NCI-H748 (cell line): ENCODE results near the gene LCMT2.

ENCODE experiments used
- DNase-seq: peaks from one replicate; lab custom pipeline; 2025; ENCODE audit not compliant: unreplicated experiment; lab: John Stamatoyannopoulos, UW

Gene LCMT2

DNA sequence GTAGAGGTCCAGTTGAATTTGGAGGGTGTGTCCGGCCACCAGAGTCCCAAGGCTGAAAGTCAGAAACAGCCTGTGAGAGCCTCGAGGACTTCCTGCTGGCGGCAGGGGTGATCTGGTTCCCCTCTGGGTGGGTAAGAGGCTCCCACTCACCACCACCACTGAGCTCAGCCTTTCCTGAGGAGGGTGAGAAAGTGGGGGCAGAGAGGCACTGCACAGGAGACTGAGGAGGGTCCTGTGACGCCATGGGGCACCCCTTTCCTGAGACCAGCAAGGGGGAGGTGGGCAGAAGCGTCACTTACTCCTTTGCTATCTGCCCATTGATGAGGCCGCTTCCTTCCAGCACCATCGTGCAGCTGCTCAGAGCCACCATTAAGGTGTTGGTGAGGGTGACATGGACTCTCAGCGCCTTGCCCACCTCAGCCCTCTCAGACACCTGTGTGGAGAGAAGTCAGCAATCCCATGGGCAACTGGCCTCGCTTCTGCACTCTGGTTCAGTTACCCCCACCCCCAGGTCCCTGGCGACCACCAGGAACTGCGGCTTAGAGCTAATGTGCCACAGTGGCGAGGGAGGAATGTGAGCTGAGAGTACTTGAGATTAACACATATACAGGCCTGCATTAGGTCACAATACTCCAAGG lies 53.7 kb downstream of the LCMT2 start:
- DNase-seq, result no peak

DNA sequence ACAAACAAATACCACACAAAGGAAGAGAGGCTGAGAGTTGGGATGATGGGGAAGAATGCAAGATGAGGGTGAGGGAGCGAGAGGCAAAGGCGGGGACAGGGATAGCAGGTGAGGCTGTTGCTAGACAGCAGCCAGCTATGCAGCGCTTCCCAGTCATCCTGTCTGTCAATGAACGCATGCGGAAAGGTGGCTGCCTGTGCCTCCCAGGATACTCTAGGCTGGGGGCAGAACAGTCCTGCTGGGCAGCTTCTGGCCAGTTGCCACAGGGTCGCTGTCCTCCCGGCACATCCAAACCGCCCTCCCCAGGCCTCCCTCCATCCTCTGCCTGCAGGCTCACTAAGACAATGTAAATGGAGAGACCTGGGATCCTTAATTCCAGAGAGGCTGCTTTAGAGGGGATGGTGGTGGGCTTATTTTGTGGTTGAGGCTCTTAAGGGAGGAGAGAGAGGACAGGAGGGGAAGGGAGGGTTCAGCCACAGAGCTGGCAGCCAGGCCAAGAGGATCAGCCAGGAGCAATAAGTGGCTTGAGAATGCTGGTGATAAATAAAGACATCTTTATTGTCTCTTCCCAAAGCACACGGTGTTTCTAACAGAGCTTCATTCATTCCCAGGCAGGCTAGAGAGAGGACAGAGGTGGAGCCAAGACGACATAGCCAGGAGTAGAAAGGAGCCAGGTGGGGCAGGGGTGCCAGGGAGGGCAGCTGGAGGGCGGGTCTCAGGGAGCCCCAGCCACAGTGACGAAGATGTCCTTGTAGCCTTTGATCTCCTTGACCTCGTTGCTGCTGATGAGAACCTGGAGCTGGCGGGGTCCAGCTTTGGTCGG lies 54.4 kb downstream of the LCMT2 start:
- no peak for DNase-seq

DNA sequence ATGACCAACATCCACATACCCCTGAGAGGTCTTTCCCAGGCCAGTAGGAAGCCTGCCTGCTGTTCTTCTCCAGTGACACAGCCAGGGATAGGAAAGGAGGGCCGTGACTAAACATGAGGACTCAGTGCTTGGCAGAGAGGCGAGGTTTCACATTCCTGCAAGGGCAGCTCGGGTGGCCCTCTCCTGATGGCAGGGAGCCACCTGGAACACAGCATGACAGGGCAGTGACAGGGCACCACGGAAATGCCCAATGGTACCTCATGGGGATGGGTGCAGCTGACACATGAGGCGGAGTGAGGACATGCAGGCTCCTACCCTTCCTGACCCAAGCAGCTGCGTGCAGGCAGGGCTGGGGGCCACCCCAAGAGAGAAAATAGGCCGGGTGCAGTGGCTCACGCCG lies 56.2 kb downstream of the LCMT2 start:
- DNase-seq, result no peak
